Neural crest cell (in vitro differentiated cells): ENCODE measurements around the gene NDUFS3. TPM values are rescaled to one million over a fixed set of nuclear protein-coding genes. Genes with fewer than 3 reads are reported as not detected.

Experiments used
- DNase-seq: peaks from one replicate; pipeline ENCODE4 v3.0.0; 2021; ENCODE audit warnings: low read depth, mixed read lengths, low spot score
- H3K27ac Mint-ChIP-seq: one replicate; pipeline ENCODE4 v1.8.0; 2021; ENCODE audit warnings: mild to moderate bottlenecking, mixed read lengths; ENCODE audit not compliant: unreplicated experiment
- H3K27me3 Mint-ChIP-seq: 2 replicates; pipeline ENCODE4 v1.8.0; 2021; ENCODE audit warnings: low read depth, mild to moderate bottlenecking, mixed read lengths
- H3K36me3 Mint-ChIP-seq: 2 replicates; pipeline ENCODE4 v1.8.0; 2021; ENCODE audit warnings: low read depth, mild to moderate bottlenecking, mixed read lengths
- H3K4me1 Mint-ChIP-seq: 2 replicates; pipeline ENCODE4 v1.8.0; 2021; ENCODE audit warnings: mixed read lengths
- H3K4me3 Mint-ChIP-seq: one replicate; pipeline ENCODE4 v1.8.0; 2021; ENCODE audit warnings: mild to moderate bottlenecking, mixed read lengths
- H3K9me3 Mint-ChIP-seq: 2 replicates; pipeline ENCODE4 v1.8.0; 2021; ENCODE audit warnings: mixed read lengths
- CTCF ChIP-seq: fragments of 200-600 bp; sonication (generic); conservative IDR thresholded peaks from 2 replicates; pipeline ENCODE4 v1.5.0; 2021; ENCODE audit warnings: antibody characterized with exemption, mild to moderate bottlenecking
- total RNA-seq: library from RNA; stranded (reverse); gene quantifications from 2 replicates; pipeline ENCODE4 v1.2.1, GENCODE V29; 2021

Gene NDUFS3
- total RNA-seq, 1 donor from 2014 or later = 172 TPM

DNA sequence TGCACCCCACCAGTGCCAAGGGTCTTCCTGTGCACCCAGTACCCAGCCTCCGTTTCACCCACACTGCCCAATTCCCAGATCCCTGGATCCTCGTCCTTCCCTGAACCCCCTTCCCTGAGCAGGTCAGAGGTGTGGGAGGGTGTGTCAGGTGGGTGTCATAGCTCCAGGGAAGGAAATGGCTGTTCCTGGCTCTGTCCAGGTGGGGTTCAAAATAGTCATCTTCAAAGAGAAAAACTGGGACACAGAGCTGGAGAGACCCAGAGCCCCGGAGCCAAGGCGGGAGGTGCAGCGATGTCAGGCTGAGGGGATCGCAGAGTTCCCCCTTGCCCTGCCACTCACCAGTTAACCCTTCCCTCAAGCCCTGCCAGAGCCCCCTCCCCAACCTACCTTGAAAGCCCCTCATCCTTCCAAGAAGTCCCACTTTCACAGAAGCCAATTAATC is 14.6 kb downstream of the NDUFS3 start:
- H3K4me3 Mint-ChIP-seq = peak overlapping the region; percentile 88
- no peak overlapping the region for H3K27ac Mint-ChIP-seq
- H3K4me1 Mint-ChIP-seq = peaks cover 38% of the 10 kb centered on the region
- TF ChIP-seq CTCF = no peak
- no peaks in the 10 kb centered on the region for H3K36me3 Mint-ChIP-seq
- peaks cover 14% of the 10 kb centered on the region for H3K27me3 Mint-ChIP-seq
- H3K9me3 Mint-ChIP-seq = no peaks in the 10 kb centered on the region
- no peak for DNase-seq

GRCh38 chr11:47593934-47594855 is 15.3 kb downstream of the NDUFS3 start, which contains the start of gene C1QTNF4:
Gene C1QTNF4, minus strand, starts transcription at chr11:47594411. Its CDS starts 3,601 bp downstream, at chr11:47590810.
- peak; percentile 49 for DNase-seq
- Mint-ChIP-seq H3K4me3 (peak within 1 kb of the TSS; percentile 88), H3K4me1 (peaks cover 31% of the 10 kb centered on the region), H3K27ac (no peak within 1 kb of the TSS), H3K36me3 (no peaks in the 10 kb centered on the region), H3K9me3 (no peaks in the 10 kb centered on the region), H3K27me3 (peaks cover 14% of the 10 kb centered on the region)
- TF ChIP-seq CTCF = no peak

GRCh38 chr11:47595029-47595428 is 16.2 kb downstream of the NDUFS3 start:
- no peaks in the 10 kb centered on the region for H3K9me3 Mint-ChIP-seq
- H3K36me3 Mint-ChIP-seq = no peaks in the 10 kb centered on the region
- no peak overlapping the region for H3K27ac Mint-ChIP-seq
- TF ChIP-seq CTCF = no peak
- H3K4me3 Mint-ChIP-seq = peak overlapping the region; percentile 83
- DNase-seq = no peak
- peaks cover 31% of the 10 kb centered on the region for H3K4me1 Mint-ChIP-seq
- peaks cover 14% of the 10 kb centered on the region for H3K27me3 Mint-ChIP-seq

- Mint-ChIP-seq H3K9me3 (no peaks in the 10 kb centered on the region), H3K36me3 (no peaks in the 10 kb centered on the region), H3K4me1 (peaks cover 31% of the 10 kb centered on the region), H3K4me3 (peak overlapping the region; percentile 64), H3K27ac (peak overlapping the region; percentile 15), H3K27me3 (peaks cover 14% of the 10 kb centered on the region)
- DNase-seq = no peak
- TF ChIP-seq CTCF = no peak
These were observed 17.1 kb downstream of the NDUFS3 start for GRCh38 chr11:47595967-47596366.

DNA sequence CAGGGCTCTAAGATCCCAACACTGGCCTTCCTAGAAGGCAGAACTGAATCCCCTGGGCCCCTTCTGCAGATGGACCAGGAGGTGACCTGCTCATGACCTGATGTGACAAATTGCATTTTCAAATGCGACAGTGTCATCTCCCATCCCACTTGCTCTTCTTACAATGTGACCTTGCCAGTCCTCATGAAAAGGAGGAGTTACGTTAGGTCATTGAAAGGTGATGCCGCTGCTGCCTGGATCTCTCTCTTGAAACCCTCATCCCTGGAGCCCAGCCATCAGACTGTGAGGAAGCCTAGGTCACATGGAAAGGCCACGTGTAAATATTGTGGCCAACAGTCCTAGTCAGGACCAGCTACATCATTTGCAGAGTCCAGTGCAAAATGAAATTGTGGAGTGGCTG is 21.0 kb downstream of the NDUFS3 start:
- H3K36me3 Mint-ChIP-seq = no peaks in the 10 kb centered on the region

More for the DNA sequence above, 21.0 kb downstream of the NDUFS3 start:
- H3K4me1 Mint-ChIP-seq = no peaks in the 10 kb centered on the region
- no peak for TF ChIP-seq CTCF
- H3K4me3 Mint-ChIP-seq = no peak overlapping the region
- no peaks in the 10 kb centered on the region for H3K9me3 Mint-ChIP-seq
- H3K27me3 Mint-ChIP-seq = no peaks in the 10 kb centered on the region
- no peak overlapping the region for H3K27ac Mint-ChIP-seq
- no peak for DNase-seq
